Stimulated activated CD4-positive, alpha-beta T cell treated with anti-CD3 and anti-CD28 coated beads, Interleukin-4, amount 100 ng/mL, for 1 hour (primary cell): ENCODE data around the gene ARVCF.
A peak's percentile ranks its signal among the peaks of the same experiment; 100 is the strongest.

Source experiments
- DNase-seq: peaks from one replicate; pipeline ENCODE4 v3.0.0-alpha.2; 2020

The ARVCF gene, protein sequence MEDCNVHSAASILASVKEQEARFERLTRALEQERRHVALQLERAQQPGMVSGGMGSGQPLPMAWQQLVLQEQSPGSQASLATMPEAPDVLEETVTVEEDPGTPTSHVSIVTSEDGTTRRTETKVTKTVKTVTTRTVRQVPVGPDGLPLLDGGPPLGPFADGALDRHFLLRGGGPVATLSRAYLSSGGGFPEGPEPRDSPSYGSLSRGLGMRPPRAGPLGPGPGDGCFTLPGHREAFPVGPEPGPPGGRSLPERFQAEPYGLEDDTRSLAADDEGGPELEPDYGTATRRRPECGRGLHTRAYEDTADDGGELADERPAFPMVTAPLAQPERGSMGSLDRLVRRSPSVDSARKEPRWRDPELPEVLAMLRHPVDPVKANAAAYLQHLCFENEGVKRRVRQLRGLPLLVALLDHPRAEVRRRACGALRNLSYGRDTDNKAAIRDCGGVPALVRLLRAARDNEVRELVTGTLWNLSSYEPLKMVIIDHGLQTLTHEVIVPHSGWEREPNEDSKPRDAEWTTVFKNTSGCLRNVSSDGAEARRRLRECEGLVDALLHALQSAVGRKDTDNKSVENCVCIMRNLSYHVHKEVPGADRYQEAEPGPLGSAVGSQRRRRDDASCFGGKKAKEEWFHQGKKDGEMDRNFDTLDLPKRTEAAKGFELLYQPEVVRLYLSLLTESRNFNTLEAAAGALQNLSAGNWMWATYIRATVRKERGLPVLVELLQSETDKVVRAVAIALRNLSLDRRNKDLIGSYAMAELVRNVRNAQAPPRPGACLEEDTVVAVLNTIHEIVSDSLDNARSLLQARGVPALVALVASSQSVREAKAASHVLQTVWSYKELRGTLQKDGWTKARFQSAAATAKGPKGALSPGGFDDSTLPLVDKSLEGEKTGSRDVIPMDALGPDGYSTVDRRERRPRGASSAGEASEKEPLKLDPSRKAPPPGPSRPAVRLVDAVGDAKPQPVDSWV

DNA sequence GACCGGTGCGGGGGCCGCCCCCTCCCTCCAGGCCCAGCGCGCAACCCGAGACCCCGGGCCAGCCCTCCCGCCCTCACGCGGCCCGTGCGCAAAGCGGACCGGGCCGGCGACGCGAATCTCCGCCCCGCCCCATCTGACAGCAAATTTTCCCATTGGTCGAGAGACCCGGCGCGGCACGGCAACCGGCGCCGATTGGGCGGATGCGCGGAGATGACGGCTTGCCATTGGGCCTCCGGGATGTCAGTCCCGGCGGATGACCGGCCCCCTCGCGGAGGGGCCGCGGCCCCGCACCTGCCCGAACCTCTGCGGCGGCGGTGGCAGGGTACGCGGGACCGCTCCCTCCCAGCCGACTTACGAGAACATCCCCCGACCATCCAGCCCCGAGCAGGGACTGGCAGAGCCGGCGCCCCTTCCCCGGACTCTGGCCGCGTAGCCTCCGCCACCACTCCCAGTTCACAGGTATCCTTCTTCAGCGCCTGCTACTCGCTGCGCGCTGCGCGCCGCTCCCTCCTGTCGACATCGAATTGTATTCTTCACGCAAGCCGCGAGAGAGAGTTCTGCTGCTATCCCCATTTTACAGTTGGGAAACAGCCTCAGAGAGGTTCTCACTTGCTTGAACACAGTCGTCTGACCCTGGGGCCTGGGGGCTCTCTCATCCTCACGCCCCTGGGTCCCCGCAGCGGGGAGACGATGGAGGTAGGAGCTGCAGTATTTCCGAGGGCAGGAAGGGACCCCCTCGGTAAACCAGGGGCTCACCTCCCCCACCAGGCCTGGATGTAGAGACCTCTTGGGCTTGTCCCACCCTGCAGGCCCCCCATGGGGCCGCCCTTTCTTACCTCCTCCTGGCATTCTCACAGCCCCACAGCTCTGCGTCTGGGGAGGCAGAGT is at the start of gene ARVCF:
Gene ARVCF (minus strand): TSS at position 90 of the 888 bp plus-strand sequence. CDS start 26,029 bp downstream, outside the sequence.
- DNase-seq = peak; percentile 93

DNA sequence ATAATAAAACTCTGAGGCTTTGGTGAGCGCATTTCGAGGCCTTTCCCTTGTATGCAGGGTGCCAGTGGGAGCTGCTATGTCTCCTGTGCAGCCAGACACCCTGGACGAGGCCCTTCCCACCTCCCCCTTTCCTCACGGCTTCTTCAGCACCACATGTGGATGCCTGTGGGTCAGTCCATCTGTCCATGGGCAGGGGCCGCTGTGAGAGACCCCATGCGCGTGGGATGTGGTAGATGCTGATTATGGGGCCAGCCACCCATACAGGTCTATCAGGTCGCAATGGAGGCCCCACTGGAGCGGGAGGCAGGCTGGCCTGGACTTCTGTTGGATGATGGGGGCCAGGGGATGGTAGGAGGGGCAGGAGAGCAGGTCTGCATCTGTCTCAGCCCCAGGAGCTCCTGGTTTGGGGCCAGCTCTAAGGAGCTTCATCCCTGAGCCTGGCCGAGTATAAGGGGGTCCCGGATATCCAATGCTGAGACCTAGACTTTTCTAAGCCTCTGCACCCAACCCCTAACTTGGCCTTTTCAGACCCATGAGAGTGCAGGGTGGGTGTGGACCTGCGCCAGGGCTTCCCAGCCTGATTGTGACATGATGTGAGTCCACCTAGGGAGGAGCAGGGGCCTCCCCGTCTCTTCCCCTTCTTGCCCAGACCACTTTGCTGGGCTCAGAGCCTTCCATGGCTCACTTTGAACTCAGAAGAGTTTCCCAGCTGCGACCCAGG is 49.4 kb upstream of the ARVCF start:
- no peak for DNase-seq

DNA sequence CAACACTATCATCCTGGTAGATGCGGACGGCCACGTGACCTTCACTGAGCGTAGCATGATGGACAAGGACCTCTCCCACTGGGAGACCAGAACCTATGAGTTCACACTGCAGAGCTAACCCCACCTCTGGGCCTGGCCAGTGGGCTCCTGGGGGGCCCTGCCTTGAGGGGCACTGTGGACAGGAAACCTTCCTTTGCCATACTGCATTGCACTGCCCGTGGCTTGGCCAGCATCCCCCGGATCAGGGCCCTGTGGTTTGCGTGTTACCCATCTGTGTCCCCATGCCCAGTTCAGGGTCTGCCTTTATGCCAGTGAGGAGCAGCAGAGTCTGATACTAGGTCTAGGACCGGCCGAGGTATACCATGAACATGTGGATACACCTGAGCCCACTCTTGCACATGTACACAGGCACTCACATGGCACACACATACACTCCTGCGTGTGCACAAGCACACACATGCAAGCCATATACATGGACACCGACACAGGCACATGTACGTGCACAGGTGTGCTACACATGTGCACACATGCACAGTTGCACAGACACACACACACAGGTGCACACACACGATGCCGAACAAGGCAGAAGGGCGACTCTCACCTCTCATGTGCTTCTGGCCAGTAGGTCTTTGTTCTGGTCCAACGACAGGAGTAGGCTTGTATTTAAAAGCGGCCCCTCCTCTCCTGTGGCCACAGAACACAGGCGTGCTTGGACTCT is 48.1 kb upstream of the ARVCF start:
- DNase-seq = no peak

DNA sequence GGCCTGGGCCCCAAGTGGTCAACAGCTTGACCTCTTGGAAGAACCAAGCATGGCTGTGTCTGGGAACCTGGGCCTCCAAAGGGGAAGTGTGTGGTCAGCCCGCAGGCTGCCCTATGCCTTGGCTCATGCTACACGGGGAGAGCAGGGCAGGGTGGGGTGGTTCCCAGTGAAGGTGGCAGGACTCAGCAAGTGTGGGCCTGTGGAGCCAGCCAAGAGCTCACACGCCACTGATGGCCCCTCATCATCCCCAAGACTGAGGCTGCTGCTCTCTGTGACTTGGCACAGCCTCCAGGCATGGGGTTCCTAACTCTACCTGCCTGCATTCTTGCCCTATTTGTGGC is 47.5 kb upstream of the ARVCF start:
- no peak for DNase-seq

DNA sequence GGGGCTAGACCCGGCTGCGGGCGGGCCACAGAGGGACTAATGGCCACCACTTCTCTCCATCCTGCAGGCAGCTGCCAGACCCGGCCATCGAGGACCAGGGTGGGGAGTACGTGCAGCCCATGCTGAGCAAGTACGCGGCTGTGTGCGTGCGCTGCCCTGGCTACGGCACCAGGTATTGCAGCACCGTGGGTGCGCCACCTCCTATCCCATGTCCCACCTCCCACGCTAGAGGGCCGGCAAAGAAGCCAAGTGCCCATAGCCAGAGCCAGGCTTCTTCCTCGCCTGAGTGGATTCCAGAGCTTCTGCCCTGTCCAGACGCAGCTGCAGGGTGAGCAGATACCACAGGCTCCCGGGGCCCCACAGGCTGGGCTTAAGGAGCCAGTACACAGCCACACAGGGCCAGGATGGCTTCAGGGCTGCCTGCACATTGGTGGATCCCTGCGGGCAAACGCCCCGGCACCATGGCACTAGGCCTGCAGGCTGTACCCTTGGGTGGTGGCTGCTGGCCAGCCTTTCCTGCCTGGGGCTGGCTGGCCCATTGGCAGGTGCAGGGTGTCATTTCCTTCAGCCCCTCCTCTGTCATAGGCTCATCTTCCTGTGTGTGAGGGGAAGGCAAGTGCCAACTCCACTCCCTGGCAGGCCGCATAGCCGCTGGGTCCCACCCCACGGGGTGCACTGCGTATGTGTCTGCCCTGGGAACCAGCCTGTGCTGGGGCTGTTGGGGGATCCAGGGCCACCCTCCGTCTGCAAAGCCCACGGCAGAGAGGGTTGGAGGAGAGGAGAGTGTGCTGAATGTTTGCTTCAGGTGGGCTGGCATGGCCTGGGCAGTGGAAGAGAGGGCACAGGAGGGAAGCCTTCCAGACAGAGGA is 46.9 kb upstream of the ARVCF start:
- DNase-seq = no peak

DNA sequence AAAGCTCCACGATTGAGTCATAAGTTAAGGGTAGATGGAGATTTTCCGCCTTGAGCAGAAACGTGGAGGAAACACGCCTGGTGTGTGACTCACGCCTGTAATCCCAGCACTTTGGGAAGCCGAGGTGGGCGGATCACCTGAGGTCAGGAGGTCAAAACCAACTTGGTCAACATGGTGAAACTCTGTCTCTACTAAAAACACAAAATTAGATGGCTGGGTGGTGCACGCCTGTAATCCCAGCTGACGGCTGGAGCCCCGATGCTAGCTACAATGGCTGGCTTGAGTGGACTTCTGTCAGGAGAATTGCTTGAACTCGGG is 46.1 kb upstream of the ARVCF start:
- DNase-seq = no peak

DNA sequence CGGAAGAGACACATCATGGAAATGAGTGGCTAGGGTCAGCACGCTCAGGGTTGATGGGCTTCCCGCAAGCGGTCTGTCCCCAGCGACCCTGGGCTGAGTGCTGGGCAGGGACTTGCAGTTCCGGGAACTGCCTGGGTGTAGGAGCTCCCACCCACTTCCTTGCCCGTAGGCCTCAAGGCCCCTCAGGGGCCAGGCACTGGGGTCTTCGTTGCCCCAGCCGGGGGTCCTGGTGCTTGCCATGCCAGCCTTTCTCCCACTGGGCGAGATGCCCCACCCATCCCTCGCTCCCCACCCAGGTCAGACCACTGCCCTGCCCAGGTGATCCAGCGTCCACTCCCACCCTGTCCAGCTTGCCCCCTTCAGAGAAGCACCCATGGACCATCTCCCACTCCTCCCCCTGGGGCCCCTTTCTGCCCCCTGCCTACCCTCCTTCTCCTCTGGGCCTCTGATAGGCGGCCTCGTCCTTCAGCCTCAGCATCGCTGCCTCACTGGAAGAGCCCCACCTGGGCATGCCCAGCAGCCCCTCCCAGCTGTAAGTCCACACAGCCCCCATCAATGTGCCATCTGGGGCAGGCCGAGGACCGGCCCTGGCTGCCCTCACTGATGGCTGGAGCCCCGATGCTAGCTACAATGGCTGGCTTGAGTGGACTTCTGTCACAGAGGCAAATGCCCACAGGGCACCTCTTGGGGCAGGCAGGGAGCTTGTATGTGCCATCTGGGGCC is 45.6 kb upstream of the ARVCF start:
- DNase-seq = no peak

DNA sequence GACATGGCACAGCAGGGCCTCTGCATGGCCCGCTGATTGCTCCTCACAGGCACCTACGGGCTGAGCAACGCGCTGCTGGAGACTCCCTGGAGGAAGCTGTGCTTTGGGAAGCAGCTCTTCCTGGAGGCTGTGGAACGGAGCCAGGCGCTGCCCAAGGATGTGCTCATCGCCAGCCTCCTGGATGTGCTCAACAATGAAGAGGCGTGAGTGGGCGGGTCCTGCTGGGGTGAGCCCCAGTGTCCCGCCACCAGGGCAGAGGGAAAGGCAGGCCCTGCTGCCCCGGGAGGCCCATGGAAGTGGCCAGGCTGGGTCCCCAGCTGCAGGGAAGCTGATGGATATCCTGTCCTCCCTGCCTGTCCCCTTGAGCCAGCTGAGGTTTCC is 44.8 kb upstream of the ARVCF start:
- DNase-seq = no peak

DNA sequence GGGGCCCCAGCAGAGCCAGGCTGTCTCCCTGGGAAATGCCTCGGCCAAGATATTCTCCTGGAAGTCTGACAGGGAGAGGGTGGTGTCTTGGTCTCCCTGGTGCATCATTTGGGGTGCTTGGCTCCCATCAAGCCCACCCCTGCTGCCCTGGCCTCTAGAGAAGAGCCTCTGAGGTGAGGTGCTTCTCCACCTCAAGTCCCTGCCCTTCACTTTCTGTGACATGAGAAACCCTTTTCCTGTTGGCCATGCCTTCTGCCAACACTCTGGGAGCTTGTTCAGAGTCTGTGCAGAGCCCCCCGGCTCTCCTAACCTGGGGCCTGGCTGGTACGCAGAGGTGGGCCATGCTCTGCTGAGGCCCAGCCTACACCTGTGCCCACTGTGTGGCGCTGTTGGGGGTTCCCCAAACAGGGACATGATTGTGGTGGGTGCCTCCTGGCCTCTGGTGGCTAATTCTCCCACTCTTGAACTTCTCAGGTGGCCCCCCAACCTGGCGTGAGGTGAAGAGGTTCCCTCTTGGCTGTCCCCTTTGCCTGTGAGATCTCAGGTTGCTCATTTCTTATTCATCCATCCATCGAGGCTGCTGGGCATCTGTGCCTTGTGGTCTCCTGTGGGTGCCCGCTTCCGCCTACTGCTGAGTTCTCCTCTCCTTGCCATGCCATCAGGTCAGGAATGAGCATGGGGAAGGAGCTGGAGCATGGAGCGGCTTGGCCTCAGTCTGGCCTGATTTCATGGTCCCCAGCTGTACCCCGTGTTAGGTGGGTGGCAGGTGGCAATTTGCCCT is 44.3 kb upstream of the ARVCF start:
- DNase-seq = peak; percentile 20

DNA sequence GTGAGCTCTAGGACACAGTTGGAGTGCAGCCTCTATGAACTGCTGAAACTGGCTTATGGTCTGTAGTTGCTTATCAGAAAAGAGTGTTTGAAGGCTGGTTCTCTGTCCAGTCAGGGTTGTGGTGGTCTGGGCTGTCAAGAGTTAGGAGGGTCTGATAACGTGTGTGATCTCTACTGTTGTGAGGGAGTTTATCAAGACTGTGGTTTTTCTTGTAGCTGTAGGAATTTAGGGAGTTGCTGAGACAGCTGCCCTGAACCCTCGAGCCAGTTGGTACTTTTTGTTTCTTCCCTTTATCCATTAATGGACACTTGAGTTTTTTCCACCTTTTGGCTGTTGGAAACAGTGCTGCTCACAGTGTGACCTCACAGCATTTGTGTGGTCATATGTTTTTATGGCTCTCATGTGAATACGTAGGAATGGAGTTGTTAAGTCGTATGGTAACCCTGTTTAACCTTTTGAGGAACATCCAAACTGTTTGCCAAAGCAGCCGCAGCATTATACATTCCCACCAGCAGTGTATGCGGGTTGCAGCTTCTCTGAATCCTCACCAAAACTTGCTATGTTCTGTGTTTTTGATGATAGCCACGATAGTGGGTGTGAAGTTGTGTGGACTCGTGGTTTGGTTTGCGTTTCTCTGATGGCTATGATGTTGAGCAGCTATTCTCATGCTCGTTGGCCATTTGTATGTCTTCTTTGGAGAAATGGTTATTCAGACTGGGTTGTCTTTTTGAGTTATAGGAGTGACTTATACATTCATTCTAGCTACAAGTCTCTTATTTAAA is 42.6 kb upstream of the ARVCF start:
- DNase-seq = no peak

DNA sequence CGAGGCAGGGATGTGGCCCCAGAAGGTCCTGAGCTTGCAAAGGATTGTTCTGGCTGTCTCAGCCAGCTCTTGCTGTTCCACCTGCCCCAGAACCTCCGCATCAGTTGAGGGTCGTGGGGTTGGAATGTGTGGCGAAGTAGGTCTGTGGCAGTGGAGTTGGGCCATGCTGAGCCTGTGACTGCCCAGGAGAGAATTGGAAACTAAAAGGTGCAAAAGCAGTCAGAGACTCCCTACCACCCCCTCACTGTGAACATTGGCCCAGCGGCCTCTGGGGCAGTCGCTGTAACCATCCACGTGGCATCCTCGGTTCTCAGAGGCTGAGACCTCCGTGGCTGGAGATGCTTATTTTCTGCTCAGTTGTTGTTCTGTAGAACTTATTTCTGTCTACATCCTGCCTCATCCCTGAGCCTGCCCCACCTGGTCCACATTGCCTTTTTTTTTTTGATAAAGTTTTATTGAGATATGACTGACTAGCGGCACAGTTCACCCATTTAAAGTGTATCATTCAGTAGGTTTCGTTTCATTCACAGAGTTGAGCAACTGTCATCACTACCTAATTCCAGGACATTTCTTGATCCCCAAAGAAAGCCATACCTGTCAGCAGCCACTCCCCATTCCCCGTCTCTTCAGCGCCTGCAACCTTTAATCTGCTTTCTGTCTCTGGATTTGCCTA is 41.1 kb upstream of the ARVCF start:
- no peak for DNase-seq

DNA sequence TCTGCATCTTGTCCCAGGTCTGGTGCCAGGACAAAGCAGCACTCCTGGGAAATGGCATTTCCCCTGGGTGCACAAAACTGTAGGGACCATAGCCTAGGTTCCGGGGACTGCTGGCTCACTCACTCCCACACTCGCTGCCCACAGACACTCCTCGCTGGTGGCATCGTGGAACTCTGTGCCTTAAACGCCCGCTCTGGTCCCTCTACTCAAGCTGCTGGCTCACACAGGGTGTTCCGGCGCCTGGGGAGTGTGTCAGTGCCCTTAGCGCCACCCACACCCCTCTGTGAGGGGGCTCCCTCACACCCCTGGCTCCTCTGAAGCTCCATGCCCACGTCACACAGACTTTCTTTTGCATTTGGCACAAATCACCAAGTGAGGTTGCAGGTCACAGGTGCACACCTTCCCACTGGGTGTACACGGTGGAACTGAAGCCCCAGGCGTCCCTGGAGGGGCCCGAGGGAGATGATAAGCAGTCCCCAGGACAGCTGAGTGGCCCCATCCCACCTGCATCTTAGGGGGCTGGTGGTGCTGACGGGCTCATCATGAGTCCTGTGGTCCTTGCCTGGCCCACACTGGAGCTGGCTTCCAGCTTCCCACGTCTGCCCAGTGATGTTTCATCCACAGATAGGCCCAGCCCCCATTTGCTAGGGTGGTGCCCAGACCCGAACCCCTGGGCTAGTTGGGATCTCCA is 40.2 kb upstream of the ARVCF start:
- no peak for DNase-seq

DNA sequence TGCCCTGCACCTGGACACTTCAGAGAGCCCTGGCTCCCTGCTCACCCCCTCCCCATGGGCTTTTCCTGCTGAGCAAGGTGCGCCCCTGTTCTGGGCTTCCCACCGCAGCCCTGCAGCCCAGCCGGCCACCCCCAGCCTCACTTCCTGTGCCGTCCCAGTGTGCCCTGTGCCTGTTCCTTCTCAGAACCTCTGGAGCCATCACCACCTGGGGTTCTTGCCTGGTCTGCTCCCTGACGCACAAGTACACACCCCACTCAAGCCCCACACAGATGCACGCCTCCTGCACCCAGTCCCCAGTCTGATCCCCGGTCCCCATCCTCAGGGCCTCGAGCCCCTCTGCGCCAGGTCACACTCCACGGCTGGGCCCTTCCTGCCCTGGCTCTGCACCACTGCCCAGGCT is 39.5 kb upstream of the ARVCF start:
- no peak for DNase-seq

DNA sequence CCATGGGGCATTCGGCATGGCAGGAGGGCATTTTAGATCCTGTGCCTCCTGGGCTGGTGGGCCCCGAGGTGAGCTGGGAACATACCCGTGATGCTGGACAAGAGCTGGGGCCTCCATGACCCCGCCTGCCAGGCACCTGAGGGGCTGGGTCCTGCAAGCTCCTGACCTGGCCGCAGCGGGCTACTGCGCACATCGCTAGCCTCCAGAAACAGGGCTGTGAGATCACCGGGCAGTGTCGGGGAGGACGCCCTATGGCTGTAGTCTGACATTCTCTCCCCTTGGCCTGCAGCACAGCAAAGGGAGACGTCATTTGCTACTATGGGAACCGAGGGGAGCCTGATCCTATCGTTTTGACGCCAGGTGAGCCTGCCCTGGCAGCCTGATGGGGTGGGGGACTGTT is 39.0 kb upstream of the ARVCF start:
- no peak for DNase-seq

DNA sequence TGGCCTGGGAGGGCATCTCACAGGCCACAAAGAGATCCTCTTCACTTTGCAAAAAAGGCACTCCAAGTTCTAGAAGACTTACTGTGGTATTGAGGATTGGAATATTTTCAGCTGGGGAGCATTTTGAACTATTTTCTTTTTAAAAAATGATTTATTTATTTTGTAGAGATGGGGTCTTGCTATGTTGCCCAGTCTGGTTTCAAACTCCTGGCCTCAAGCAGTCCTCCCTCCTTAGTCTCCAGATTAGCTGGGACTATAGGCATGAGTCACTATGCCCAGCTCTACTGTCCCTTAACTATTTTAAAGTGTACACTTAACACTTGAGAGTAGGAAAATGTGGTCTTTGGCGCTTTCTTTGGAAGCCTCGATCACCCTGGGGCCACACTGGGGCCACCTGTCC is 38.5 kb upstream of the ARVCF start:
- DNase-seq = no peak

DNA sequence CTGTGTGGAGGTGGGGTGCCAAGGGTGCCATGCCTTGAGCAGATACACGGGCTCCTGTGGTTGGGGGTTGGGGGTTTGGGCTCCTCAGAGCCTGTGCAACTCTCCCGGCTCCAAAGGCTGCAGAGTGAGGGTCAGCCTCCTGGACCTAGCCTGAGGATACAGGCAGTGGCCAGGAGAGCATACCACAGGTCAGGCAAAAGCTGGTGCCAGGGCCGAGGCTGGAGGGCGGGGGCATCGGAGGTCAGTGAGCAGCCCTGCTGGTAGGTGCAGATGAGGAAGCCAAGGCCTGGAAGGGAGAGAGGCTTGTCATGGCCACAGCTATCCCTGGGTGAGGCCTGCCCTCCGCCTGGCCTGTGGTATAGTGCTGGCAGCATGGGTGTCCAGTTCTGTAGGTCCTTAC is 37.9 kb upstream of the ARVCF start:
- no peak for DNase-seq

DNA sequence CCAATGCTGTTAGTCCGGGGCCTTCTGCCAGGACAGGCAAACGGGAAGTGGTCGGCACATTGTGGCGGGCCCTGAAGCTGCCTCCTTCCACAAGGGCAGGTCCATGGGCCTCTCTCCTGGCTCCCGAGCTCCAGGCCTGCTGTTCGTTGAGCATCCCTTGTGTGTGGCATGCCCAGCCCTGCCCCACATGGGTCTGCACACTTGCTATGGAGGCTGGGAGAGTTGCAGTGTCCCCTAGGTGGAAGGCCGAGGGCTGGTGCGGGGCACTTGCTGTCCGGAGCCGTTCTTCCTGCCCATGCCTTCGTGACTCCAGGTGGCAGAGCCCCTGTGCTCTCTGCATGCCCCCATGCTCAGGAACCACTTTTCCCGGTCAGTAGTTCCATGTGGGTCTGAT is 37.4 kb upstream of the ARVCF start:
- no peak for DNase-seq
